Lung (tissue), 12 donors: Measurements from ENCODE around the gene C1QL4. TPM values are rescaled to one million over a fixed set of nuclear protein-coding genes. Genes with fewer than 3 reads are reported as not detected.
"Not testable (repeated sequence)": the region's sequence is repeated elsewhere in the genome, so short reads cannot be mapped to it uniquely, and the experiment has no call there.

Experiments
- ATAC-seq: fragments of 200-7000 bp; cut with Tn5 transposase; one replicate; pipeline ENCODE4 v1.9.1; 2020; ENCODE audit warnings: moderate number of reproducible peaks; ENCODE audit not compliant: insufficient read depth, low FRiP score
- DNase-seq, 3 donors: peaks; one replicate each; pipeline ENCODE4 v3.0.0-alpha.2; 2013 to 2017
- H3K27ac ChIP-seq, 2 donors: one replicate each; pipeline ENCODE4 v1.5.1; 2013; ENCODE audit warnings: mild to moderate bottlenecking in 2 of 2, moderate library complexity in 2 of 2, control low read depth in 1 of 2, inconsistent platforms in 1 of 2, low read depth in 1 of 2, low read length in 1 of 2
- H3K27me3 ChIP-seq, 3 donors: one replicate each; pipeline ENCODE4 v1.5.1; 2013; ENCODE audit warnings: low read length in 2 of 3; ENCODE audit not compliant: control insufficient read depth in 3 of 3, insufficient read depth in 3 of 3
- H3K36me3 ChIP-seq, 4 donors: one replicate each; pipeline ENCODE4 v1.5.1; 2013; ENCODE audit warnings: low read length in 4 of 4, mild to moderate bottlenecking in 1 of 4, moderate library complexity in 1 of 4; ENCODE audit not compliant: control insufficient read depth in 4 of 4, insufficient read depth in 4 of 4
- H3K4me1 ChIP-seq, 5 donors: one replicate each; pipeline ENCODE4 v1.5.1; 2013; ENCODE audit warnings: low read length in 5 of 5, mild to moderate bottlenecking in 2 of 5, moderate library complexity in 1 of 5; ENCODE audit not compliant: control insufficient read depth in 5 of 5, insufficient read depth in 5 of 5
- H3K4me3 ChIP-seq: one replicate; pipeline ENCODE4 v1.5.1; 2013; ENCODE audit warnings: mild to moderate bottlenecking, control low read depth, moderate library complexity
- H3K9ac ChIP-seq, 2 donors: one replicate each; pipeline ENCODE4 v1.5.1; 2013; ENCODE audit warnings: low read length in 2 of 2, control low read depth in 1 of 2; ENCODE audit not compliant: insufficient read depth in 1 of 2
- H3K9me3 ChIP-seq, 4 donors: one replicate each; pipeline ENCODE4 v1.5.1; 2013; ENCODE audit warnings: low read length in 3 of 4, mild to moderate bottlenecking in 1 of 4, moderate library complexity in 1 of 4; ENCODE audit not compliant: control insufficient read depth in 4 of 4, insufficient read depth in 3 of 4
- CTCF ChIP-seq: IDR thresholded peaks from 2 replicates; pipeline ENCODE4 v1.5.1; 2012; ENCODE audit warnings: mild to moderate bottlenecking; ENCODE audit errors: control extremely low read depth, extremely low read depth
- WGBS, 2 donors: extraction: QIAGEN DNeasy Blood & Tissue Kit; methylation state at CpG; one replicate each; pipeline ENCODE4 v1.1.7; 2013; 5-methylcytosine and 5-hydroxymethylcytosine counted together
- polyA plus RNA-seq, 2 donors: library from polyadenylated mRNA; stranded (reverse); fragments of 200-250 nt; gene quantifications; one replicate each; pipeline ENCODE4 v1.2.1, GENCODE V29; 2013
- total RNA-seq, 2 donors: library from RNA; depleted of rRNA in 1 of 2; stranded (reverse); fragments of >200 nt in 1 of 2; gene quantifications; one replicate each; pipeline ENCODE4 v1.2.1, GENCODE V29; 2014 to 2021
- donor health status: control.
- donor health status: control.
- donor health status: Bipolar disorder and iron deficiency.
- donor health status: healthy.
- donor health status: DM: yes; HTN: yes; CAD: no.

The C1QL4 gene
- total and polyA plus RNA-seq, 4 donors: 0.06 TPM; not detected in 3

GRCh38 chr12:49287876-49288275 is 49.1 kb downstream of the C1QL4 start:
- DNase-seq: no peak
- Histone ChIP-seq H3K36me3 (no peaks in the 10 kb centered on the region), H3K9ac (no peak overlapping the region), H3K4me1 (peaks cover 0 to 6% (median 0%) of the 10 kb centered on the region in 5 donors), H3K27ac (no peak overlapping the region), H3K4me3 (no peak overlapping the region), H3K9me3 (peaks cover 0 to 2% (median 0%) of the 10 kb centered on the region in 4 donors), H3K27me3 (peaks cover 0 to 17% (median 0%) of the 10 kb centered on the region in 3 donors)
- no peak for ATAC-seq
- no peak for TF ChIP-seq CTCF
- 52 to 54% methylated on average over 6 of the region's 6 CpGs for WGBS, 2 donors

DNA sequence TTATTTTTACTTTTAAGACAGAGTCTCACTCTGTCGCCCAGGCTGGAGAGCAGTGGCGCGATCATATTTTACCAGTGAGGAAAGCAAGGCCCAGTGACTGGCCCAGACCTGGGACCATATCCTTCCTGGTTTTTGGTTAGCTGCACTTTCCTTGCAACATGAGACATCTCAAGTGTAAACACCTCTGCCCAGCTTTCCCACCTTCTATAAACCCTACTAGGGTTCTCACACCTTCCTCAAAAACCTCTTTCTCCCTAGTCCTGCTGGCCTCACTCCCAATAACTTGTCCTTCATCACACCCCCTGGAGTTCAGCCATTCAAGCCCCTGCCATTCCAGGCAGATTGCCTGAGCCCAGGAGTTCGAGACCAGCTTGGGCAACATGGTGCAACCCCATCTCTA is 52.3 kb downstream of the C1QL4 start:
- ATAC-seq: no peak
- Histone ChIP-seq H3K36me3 (no peaks in the 10 kb centered on the region), H3K9ac (no peak overlapping the region), H3K4me1 (peaks cover 0 to 1% (median 0%) of the 10 kb centered on the region in 5 donors), H3K27me3 (peaks cover 0 to 11% (median 0%) of the 10 kb centered on the region in 3 donors), H3K27ac (no peak overlapping the region), H3K4me3 (no peak overlapping the region), H3K9me3 (peaks cover 0 to 2% (median 0%) of the 10 kb centered on the region in 4 donors)
- WGBS, 2 donors: 74 to 87% methylated on average over 4 of the region's 4 CpGs
- DNase-seq: no peak
- TF ChIP-seq CTCF: no peak

GRCh38 chr12:49283541-49284429 is 53.2 kb downstream of the C1QL4 start:
- Histone ChIP-seq H3K4me1 (peaks cover 0 to 1% (median 0%) of the 10 kb centered on the region in 5 donors), H3K4me3 (no peak overlapping the region), H3K9ac (no peak overlapping the region), H3K27ac (no peak overlapping the region), H3K27me3 (peaks cover 0 to 11% (median 0%) of the 10 kb centered on the region in 3 donors), H3K36me3 (no peaks in the 10 kb centered on the region), H3K9me3 (peaks cover 0 to 2% (median 0%) of the 10 kb centered on the region in 4 donors)
- ATAC-seq (no peak), DNase-seq (no peak)
- 86 to 89% methylated on average over 22 to 25 of the region's 25 CpGs for WGBS, 2 donors
- TF ChIP-seq CTCF: no peak

GRCh38 chr12:49282740-49283375 is 54.1 kb downstream of the C1QL4 start:
- not testable (repeated sequence) for H3K9ac ChIP-seq, H3K4me3 ChIP-seq, DNase-seq, H3K4me1 ChIP-seq, H3K27ac ChIP-seq, ATAC-seq, H3K36me3 ChIP-seq, H3K9me3 ChIP-seq, H3K27me3 ChIP-seq
- WGBS, 2 donors: 67 to 78% methylated on average over 1 to 2 of the region's 6 CpGs
